GM18520 (cell line): ENCODE data around the gene CENPM.

Source experiments
- ATAC-seq: cut with Tn5 transposase; IDR thresholded peaks from one replicate; pipeline ENCODE4 v1.9.1; 2021; ENCODE audit not compliant: unreplicated experiment

Gene CENPM, protein sequence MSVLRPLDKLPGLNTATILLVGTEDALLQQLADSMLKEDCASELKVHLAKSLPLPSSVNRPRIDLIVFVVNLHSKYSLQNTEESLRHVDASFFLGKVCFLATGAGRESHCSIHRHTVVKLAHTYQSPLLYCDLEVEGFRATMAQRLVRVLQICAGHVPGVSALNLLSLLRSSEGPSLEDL

DNA sequence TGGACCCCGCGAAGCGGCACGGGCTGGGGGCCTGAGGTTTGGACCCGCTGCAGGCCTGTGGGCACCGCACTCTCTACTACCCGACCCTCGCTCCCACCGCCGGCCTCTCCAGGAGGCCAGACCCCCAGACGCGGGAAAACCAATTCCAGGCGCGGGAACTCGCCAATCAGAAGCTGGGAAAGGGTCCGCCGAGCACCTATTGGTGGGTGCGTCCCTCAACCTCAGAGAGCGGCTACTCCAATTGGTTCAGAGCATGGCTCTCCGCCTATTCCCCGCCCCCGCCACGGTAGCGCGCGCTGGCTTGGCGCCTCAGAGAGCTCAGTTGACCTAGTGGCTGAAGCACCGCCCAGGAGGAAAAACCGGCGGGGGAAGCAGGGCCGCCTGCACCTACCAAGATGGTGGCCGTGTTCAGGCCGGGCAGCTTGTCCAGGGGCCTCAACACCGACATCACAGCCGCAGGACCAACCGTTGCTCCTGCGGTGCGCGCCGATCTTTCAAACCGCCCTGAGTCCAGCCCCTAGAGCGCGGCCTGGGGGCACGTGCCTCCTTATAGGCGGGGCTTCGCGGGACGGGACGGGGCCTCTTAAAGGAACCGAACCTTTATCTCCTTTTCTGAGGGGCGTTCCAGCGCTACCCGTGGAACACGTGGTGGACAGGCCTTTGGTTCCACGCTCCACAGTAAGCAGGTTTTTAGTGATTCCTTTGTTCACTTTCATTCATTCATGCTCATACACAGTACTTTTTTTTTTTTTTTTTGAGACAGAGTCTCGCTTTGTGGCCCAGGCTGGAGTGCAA is at the start of gene CENPM:
CENPM (minus strand) TSS at position 524 of the 795 bp plus-strand sequence; CDS start at position 448, 76 bp downstream.
- ATAC-seq = peak; percentile 70

DNA sequence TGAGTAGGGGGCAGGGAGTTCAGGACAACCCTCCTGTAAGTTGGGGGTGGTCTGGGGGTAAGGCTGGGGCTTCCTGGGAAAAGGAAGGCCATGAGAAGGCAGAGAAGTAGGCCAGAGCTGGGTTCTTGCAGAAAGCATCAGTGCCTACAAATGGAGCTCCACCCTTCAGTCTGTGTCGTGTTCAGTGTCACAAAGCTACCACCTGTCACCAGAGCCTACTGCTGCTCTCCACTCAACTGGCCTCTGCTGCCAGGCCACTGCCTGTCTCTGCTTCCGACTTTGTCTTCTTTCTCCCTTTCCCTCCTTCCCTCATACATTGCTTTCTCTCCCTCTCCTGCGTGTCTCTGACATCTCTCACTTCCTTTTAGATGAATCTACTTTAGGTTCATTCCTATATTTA is 48.3 kb upstream of the CENPM start:
- ATAC-seq = no peak

DNA sequence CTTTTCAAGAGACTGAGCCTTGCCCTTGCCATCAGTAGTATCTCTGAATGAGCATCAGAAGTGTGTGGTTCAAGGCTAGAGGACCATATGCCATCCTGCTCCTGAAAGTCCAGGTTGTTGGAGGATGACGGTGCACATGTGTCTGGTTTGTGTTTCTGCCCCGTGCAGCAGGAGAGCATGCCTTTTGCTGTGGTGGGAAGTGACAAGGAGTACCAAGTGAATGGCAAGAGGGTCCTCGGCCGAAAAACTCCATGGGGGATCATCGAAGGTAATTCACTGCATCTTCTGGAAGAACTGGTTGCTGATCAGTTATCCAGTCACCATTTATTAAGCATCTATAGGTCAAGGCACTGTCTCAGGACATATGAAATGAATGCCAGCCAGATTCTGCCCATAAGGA is 45.5 kb upstream of the CENPM start:
- ATAC-seq = no peak

DNA sequence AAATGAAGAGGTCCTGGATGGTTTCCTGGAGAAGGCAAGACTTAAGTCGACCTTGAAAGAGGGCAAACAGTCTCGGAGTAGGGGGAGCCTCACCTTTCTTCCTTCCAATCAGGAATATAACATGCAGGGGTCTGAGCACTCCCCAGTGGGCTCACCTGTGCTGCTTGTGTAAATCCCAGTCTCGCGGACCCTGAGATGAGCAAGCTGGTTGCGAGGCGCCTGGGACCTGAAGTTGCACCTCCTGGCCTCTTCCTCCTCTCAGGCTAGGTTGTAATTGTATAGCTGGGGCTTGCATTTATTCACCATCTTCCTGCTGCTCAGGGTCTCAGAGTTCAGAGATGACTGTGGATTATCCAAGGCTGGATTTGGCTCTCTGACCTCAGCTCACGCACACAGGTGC is 44.2 kb upstream of the CENPM start:
- ATAC-seq = no peak

DNA sequence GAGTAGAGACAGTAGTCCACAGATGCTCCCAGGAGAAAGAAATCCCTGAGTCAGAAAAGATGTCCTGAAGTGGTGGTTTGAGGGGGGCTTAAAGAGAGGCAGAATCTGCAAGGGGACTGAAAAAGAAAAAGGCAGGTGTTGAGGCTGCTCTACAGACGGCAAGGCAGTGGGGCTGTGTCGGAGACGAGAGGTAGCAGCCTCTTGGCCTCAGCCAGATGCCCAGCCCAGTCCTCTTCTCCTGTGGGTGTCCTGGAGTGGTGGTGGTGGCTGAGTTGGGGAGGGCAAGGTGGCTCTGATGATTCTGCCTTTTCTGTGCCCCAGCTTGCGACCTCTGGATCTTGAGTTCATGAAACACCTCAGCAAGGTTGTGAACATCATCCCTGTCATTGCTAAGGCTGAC is 42.3 kb upstream of the CENPM start:
- no peak for ATAC-seq

DNA sequence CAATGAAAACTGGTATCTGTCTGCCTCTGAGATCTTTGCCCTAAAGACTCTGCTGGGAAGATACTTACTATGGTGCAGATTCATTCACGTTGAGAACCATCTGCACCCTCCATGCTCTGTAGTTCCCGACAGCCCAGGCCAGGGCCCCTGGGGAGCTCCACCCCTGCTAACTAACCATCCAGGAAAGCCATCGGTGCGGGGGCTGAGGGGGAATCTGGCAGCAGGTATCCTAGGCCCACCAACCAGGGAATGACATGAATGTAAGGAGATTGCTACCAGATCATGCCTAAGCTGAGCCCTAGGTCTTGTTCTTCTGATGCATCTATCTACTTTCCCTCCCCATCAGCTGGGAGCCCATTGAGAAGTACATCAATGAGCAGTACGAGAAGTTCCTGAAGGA is 40.3 kb upstream of the CENPM start:
- ATAC-seq = no peak

DNA sequence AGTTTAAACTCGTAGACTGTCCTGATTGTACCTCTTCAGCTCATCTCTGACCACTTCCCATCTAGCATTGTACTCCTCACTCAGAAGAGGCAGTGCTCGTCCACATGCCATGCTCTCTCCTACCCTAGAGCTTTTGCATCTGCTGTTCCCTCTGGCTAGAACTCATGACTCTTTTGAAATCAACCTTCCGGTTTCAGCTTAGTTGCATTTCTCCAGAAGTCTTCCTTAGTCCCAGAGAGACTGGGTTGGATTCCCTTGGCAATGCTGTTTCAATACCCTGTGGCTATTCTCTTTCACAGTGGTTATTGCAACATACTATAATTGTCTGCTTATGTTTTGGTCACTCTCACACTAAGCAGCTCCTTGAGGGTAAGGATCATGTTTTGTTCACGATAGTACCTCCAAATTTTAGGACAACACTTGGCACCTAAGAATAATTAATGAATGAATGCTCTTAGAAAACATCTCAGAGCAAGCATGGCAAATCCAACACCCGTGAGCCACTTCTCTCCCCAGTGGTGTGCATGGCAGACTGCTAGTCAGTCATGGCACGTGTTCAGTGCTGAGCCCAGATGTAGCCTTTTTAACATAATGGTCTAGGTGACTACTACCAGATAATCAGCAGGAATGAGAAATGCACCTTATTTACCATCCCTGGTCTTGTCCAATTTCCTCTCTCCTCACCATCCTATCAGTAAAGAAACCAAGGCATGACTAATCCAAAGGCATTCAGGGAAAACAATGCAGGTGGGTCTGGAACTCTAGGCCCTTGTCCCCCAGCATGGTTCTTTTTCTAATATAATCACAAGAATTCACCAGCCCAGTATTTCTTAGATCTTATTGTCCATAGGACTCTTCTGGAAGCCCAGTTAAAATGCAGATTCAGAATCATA is 36.8 kb upstream of the CENPM start:
- ATAC-seq = no peak

DNA sequence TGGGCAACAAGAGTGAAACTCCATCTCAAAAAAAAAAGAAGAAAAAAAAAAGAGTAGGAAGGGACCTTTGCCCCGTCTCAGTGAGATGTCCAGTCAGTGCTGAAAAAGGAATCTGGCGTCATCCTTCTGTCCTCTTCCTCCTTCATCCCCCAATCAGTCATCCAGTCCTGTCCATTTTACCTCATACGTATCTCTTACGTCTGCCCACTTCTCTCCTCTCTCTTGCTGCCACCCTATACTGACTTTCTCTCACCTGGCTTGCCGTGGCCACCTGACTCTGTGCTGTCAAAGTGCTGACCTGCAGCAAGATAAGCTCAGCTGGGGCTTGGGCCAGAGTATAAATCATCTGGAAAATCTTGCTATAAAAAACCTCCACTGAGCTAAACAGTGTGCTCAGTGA is 35.9 kb upstream of the CENPM start:
- ATAC-seq = no peak

DNA sequence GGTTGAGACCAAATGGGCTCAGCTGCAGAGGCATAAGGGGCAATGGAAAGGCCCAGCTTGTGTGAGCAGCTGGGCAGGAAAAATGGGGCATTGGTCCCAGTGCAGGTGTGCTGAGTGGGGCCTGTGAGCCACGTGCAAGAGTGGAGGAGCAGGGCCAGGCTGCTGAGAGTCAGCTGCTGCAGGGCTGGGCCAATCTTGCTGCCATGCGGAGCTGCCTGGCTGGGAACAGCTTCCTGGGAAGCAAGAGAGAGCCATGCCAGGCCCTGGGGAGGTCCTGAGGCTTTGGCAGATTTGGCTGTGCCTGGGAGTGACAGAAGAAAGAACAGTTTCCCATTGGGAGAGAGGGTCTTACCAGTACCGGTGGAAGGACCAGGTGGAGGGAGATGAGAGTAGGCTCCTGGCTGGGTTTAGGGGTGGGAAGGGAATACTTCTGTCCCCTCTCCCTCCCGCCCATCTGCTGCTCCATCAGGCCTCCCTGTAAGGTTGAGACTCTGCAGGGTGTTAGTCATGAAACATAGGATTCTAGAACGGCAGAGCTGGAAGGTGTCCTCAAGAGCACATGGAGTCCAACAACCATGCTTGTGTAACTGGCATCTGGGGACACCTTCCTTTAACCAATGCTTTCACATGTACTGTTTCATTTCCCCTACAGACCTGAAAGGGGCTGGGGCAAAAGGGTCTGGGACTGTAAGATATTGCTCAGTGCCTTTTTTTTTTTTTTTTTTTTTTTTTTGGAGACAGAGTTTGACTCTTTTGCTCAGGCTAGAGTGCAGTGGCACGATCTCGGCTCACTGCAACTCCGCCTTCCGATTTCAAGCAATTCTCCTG is 32.7 kb upstream of the CENPM start:
- no peak for ATAC-seq

DNA sequence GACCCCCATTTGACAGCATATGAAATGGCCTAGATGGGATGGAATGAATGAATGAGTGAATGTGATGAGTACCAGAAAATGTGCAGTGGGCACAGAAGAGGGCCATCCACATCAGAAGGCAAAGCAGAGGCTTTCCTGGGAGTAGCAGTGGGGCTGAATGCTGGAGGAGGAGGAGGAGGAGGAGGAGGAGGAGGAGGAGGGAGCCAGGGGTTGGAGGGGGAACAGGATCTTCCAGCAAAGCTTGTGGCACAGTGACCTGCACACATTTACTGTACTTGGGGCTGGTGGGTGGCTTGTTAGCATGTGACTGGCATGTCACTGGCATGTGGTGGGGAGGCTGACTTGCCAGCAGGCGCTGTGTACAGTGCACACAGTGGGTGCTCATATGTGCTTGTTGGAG is 31.8 kb upstream of the CENPM start:
- ATAC-seq = no peak

DNA sequence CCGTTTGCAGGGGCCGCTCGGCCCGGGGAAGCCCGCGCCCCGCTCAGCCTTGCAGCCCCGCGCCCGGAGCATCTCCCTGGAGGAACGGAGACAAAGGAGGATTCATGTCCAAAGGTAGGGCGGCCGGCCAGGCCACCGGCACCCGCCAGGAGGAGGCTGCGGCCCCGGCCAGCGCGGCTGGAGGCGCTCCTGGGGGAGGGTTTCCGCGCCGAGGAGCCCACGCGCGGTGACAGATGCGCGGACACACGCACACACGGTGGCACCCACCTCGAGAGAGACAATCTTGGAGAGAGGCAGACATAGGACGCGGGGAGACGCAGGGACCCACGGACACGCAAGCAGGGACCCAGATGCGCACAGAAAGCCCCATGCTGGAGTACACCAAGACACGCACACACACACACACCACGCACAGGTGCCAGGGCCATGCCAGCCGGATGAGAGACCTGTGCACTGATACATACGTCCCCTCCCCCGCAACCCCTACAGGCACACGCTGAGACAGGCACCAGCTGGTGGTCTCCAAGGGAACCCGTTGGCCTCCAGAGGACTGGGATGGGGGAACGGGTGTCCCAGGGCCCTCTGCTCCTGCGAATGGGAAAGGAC is 30.1 kb upstream of the CENPM start:
- ATAC-seq = no peak

DNA sequence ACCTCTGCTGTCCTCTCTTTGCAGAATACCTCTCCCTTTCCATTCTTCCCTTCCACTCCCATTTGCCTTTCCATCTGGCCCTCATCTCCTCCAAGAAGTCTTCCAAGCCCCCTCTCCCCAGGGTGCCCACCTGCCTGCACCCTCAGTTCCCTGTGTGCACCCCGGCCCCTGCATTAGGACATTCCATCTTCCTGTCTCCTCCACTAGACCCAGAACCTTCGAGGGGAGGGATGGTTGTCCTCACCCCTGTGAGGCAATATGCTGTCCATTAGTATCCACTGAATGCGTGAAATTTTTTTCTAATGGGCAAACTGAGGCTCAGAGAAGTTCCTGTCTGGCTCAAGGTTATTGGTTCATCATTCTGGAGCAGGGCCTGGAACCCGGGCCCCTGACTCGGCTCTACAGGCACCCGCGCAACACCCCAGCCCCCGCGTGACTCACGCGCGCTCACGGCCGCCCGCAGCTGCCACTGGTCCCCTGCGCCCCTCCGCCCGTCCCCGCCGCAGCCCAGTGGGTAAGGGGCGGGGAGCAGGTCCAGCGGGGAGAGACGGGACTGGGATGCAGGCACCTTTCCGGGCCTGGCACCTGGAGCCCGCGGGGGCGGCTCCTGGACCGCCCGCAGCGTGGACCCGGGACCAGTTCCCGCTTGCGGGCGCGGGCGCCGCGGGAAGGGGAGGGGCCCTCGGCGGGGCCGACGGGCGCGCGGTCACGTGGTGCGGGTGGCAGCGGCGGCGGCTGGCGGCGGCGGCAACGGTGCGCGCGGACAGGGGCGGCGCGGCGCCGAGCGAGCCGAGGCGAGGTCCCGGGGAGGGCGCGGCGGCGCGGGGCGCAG is 29.3 kb upstream of the CENPM start:
- ATAC-seq = no peak

DNA sequence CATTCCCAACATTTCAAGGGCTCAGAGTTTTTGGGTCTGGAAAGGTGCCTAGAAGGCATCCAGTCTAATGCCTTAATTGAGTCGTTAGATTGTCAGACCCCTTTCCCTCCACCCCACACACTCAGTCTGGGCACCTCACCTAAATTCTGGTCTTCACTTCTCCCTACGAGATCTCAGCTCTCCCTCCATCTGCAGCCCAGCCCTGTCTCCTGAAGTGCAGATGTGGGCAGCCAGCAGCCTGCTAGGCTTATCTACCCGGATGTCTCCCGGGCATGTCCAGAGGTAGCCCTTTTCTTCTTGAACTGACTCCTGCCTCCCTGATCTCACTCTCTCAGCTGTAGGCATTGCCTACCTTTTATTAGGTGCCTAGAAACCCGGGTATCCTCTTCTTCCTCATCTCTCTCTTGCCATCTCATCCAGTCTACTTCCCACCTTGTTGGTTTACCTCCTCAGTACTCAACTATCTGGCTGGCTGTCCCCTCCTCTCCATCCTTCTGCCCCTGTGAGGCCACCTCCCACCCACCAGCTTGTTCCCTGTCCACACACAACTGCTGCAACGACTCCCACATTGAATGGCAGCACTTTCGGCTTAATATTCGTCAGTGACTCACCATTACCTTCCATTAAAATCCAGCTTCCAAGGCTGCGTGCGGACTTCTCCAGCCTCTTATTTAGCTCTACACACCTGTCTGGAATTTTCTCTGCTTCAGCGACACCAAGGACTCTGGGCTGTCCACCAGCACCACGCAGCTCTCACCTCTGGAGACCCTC is 28.5 kb upstream of the CENPM start:
- ATAC-seq = no peak

DNA sequence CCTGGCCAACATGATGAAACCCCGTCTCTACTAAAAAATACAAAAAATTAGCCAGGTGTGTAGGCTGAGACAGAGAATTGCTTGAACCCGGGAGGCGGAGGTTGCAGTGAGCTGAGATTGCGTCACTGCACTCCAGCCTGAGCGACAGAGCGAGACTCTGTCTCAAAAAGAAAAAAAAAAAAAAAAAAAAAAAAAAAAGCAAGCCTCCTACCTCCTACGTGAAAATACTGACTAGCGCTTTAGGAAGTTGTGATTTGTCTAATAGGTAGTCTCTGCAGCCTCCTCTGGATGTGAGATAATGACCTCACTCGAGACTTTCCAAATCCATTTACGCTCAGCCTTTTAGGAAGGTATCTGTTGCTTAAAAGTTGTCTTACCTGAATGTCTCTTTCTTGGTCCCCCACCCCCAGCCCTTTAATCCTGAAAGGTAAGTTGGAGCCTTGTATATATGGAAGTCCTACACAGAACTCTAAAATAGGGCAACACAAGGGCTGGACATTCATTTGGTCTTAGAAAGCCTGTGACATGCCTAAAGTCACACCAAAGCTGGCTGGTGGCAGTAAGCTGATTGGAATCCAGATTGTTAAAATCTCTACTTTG is 27.8 kb upstream of the CENPM start:
- no peak for ATAC-seq

DNA sequence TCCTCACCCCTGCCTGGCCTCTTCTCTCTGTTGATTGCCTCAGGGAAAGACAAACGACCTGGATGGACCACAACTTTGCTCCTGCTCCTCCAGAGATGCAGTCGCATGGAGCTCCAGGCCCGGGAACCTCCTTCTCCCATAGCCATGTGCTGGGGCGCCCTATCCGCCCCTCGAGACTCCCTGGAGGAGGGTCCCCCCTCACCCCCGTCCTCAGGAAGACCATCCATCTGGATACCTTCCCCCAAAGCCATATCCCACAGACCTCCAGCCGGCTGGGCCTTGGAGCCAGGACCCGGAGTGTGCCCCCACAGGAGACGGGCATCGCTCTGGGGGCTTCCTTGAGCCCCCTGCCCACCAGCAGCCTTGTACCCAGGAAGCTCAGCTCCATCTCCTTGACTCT is 24.5 kb upstream of the CENPM start:
- no peak for ATAC-seq

DNA sequence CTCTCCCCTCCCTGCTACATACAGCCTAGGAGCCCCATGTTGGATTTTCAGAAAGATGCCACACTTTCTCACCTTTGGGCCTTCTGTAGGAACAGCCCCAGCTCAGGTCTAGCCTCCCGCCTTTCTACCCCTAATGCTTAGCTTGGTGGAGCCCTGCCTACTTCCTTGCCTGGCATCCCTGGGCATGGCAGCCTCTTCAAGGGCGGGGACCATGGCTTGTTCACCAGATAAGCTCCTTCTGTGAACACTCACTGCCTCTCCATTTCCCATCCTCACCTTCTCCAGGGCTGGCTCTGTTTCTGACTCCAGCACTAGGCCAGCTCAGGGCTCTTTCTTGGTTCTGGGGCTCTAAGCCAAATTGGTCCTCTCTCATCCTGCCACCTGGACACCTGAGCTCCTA is 23.6 kb upstream of the CENPM start:
- ATAC-seq = no peak

DNA sequence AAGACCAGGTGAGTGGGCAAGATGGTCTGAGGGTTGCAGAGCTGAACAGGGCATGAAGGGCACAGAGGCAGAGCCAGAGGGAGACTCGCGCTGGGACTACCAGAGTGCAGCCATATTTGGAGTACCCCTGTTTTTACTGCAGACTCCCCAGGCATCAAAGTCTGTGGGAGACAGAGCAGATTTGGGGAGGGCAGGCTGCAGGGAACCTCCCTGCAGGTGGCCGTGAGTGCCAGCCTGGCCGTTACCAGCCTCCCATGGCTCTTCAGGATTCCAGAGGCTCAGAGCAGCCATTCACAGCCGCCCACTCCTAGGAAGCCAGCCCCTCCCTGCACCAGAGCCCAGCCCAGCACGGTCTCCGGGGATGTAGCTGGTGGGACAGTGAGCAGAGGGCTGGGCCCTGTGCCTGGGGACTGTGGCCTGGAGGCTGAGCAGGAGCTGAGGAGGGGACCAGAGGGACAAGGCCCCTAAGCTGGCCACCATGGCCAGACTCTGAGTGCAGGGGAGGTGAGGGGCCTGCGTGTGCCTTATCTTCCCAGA is 22.2 kb upstream of the CENPM start, which contains the start of gene SEPTIN3:
SEPTIN3 (plus strand) TSS at position 334 of the 537 bp plus-strand sequence. CDS start 2,050 bp downstream, outside the sequence.
- ATAC-seq = no peak

DNA sequence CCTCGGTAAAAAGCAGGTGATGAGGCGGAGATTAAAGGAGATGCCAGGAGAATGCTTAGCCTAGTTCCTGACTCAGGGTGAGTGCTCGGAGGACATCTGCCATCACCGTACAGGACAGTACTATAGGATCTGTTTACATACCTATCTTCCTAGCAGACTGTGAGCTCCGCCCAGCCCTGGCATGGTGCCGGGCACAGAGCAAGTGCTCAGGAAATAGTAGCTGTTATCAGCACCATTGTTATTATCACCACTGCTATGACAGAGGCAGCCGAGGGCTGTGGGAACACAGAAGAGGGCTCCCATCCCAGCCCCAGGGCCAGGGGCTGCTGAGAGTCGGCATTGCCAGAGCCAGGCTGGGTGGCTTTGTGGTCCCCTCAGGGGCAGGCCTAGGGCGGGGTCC is 21.6 kb upstream of the CENPM start:
- no peak for ATAC-seq
